Measurements from ENCODE around the gene LYPD6. TPM values are rescaled to one million over a fixed set of nuclear protein-coding genes. Genes with fewer than 3 reads are reported as not detected.

The LYPD6 gene
- 0.07 to 0.10 TPM (median 0.08 TPM) in 4 of 5 replicates, not detected in the other for total RNA-seq (2022; extraction: Qiagen RNA extraction; ENCODE audit: low read depth)

DNA sequence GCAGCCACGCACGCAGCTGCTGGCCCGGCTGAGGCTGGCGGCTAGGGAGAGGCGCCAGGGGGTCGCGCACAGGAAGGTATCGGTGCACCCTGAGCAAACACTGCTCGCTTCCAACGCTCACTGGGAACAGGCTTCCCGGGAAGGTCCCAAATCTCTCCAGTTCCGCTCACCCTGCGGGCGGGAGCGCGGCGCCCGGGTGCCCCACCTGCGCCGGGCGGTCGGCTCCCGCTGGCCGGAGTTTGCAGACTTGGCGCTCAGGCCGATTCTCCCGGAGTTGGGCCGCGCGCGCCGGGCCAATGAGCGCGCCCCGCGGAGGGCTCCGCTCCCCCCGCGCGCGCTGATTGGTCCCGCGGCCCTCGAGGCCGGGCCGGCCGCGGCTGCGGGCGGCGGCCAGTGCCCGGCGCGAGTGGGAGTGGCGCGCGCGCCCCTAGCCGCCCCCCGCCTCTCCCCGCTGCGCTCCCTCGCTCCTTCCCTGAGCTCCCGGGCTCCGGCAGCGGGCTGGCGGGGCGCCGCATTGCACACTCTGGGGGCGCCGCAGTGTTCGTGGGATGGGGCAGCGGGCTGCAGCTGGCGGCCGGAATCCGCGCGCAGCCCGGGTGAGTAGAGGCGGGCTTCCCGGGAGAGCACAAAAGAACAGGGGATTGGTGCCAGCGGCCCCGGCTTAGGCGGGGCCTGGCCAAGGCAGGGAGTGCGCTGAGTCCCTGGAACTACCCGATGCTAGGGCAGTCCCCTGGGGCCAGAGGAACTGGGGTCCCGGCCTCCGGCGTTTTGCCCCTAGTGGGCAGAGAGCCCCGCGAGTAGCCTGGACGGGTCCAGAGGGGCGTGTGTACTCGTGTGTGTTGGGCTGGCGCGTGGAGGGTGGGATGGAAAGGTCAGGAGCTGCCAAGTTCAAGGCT, at the start of gene LYPD6:
Gene LYPD6 (plus strand): TSS at position 461 of the 896 bp plus-strand sequence. CDS start 107,122 bp downstream, outside the sequence.

Measured in A549 treated with GW870086 at 1 μM for 4 hours (cell line).